GM19351 (cell line): Measurements from ENCODE around the gene RBM12.

Experiments
- ATAC-seq: cut with Tn5 transposase; IDR thresholded peaks from one replicate; pipeline ENCODE4 v1.9.1; 2021; ENCODE audit warnings: mild to moderate bottlenecking, moderate library complexity; ENCODE audit not compliant: unreplicated experiment

The RBM12 gene

GRCh38 chr20:35654415-35654814 is 10.3 kb downstream of the RBM12 start:
- ATAC-seq = no peak

GRCh38 chr20:35653893-35654292 is 10.8 kb downstream of the RBM12 start:
- ATAC-seq = no peak

GRCh38 chr20:35653430-35653734 is 11.3 kb downstream of the RBM12 start:
- no peak for ATAC-seq

GRCh38 chr20:35652641-35653429 is 11.9 kb downstream of the RBM12 start:
- ATAC-seq = no peak

GRCh38 chr20:35651958-35652357 is 12.7 kb downstream of the RBM12 start:
- no peak for ATAC-seq

- no peak for ATAC-seq
Observed at GRCh38 chr20:35650632-35651031, 14.1 kb downstream of the RBM12 start.

- ATAC-seq = no peak
Observed at GRCh38 chr20:35648836-35649235, 15.9 kb downstream of the RBM12 start.

GRCh38 chr20:35644806-35645205 is 19.9 kb downstream of the RBM12 start:
- no peak for ATAC-seq

- ATAC-seq = no peak
Observed at GRCh38 chr20:35643045-35643444, 21.7 kb downstream of the RBM12 start.

GRCh38 chr20:35641743-35642142 is 23.0 kb downstream of the RBM12 start:
- ATAC-seq = no peak

- ATAC-seq = no peak
Observed at GRCh38 chr20:35640724-35641123, 24.0 kb downstream of the RBM12 start.

- no peak for ATAC-seq
Observed at GRCh38 chr20:35638751-35639150, 25.9 kb downstream of the RBM12 start.

GRCh38 chr20:35637276-35637675 is 27.4 kb downstream of the RBM12 start:
- ATAC-seq = no peak

- no peak for ATAC-seq
Observed at GRCh38 chr20:35636095-35636494, 28.6 kb downstream of the RBM12 start.

GRCh38 chr20:35635652-35636051 is 29.0 kb downstream of the RBM12 start:
- ATAC-seq = no peak

- ATAC-seq = no peak
Observed at GRCh38 chr20:35632539-35633115, 32.1 kb downstream of the RBM12 start.

GRCh38 chr20:35630636-35631035 is 34.1 kb downstream of the RBM12 start:
- ATAC-seq = no peak

GRCh38 chr20:35629427-35630145 is 35.1 kb downstream of the RBM12 start:
- no peak for ATAC-seq

- no peak for ATAC-seq
Observed at GRCh38 chr20:35627121-35627520, 37.6 kb downstream of the RBM12 start.

GRCh38 chr20:35626386-35627001 is 38.2 kb downstream of the RBM12 start:
- no peak for ATAC-seq

GRCh38 chr20:35625584-35626385 is 38.9 kb downstream of the RBM12 start:
- ATAC-seq = no peak
